ENCODE results near the gene F10. TPM values are rescaled to one million over a fixed set of nuclear protein-coding genes. Genes with fewer than 3 reads are reported as not detected.

F10 gene
- total and polyA plus RNA-seq, 2 of the 13 experiments (the other 11 are each of a cell fraction or from before 2014, with no cell fraction given): 58.4 to 237 TPM

DNA sequence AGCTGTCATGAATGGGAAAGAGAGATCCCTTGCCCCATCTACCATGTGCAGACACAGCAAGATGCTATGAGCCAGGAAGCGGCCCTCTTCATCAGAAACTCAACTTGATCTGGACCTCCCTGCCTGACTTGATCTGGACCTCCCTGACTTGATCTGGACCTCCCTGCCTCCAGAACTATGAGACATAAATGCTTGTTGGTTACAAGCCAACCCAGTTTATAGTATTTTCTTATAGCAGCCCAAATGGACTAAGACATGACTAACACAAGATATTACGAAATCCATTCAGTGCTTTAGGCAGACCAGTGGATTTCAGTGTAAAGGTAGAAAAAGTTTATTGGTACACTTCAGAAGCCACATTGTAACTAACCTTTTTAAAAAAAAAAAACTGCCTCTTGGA lies 70.3 kb downstream of the F10 start:
- no peak for FAIRE-seq
- no peak overlapping the region for H3K4me2 ChIP-seq (ENCODE audit: low read depth, low read length)
- H3K4me1 ChIP-seq (ENCODE audit: insufficient read depth, low read length): no peaks in the 10 kb centered on the region
- H3K9ac ChIP-seq (ENCODE audit: insufficient read depth, low read depth, low read length): no peak overlapping the region
- BruUV-seq (replicated peaks): no TSS peak
- in situ Hi-C loops (cut with HindIII; ENCODE audit: extremely low pct_ligation_motif_present, low pct_unique_long_range_greater_than_20kb) (no loop called here), intact Hi-C loops (cut with micrococcal nuclease; ENCODE audit: unreplicated experiment) (no loop called here)
- H2AFZ ChIP-seq (ENCODE audit: low read length): no peak overlapping the region
- H3K27me3 ChIP-seq (ENCODE audit: control insufficient read depth in 1 of 2, insufficient read depth in 2 of 2, low read length in 2 of 2): no peaks in the 10 kb centered on the region
- CTCF ChIA-PET (ENCODE audit: low intra/inter-chr PET ratio, low total read pairs): no interaction called here
- ATAC-seq: no peak
- H3K36me3 ChIP-seq (replicated peaks in 1 of 2; ENCODE audit: control insufficient read depth in 1 of 2, insufficient read depth in 2 of 2, low read length in 2 of 2): peaks cover 32 to 84% of the 10 kb centered on the region in 2 experiments
- H3K79me2 ChIP-seq (ENCODE audit: insufficient read depth, low read length): no peaks in the 10 kb centered on the region
- WGBS (ENCODE audit: low lambda C conversion rate): 96% methylated on average over 2 of the region's 2 CpGs
- H3K4me3 ChIP-seq (replicated peaks in 1 of 3; ENCODE audit: insufficient read depth in 1 of 3, low read depth in 2 of 3, low read length in 3 of 3): no peak overlapping the region
- H3K27ac ChIP-seq (ENCODE audit: extremely low read length, insufficient read depth, low read length): no peak overlapping the region
- DNase-seq (ENCODE audit: low spot score): no peak
- H3K9me3 ChIP-seq (ENCODE audit: low read length): no peaks in the 10 kb centered on the region
- no peaks in the 10 kb centered on the region for H4K20me1 ChIP-seq (ENCODE audit: insufficient read depth, low read length)
- POLR2A ChIA-PET: interaction anchor here (1.4 kb wide), 1 partner anchor 17 kb away, joined by 3 read pairs; the partner anchor contains the start of gene CUL4A
- TF ChIP-seq KDM2A (CRISPR knock-in tag; IDR thresholded peaks at IDR 0.05; ENCODE audit: borderline replicate concordance, low read depth) (no peak), CEBPB (IDR thresholded peaks at IDR 0.05; ENCODE audit: borderline replicate concordance, low read depth, low read length) (peak; percentile 76), AHR (CRISPR knock-in tag; IDR thresholded peaks at IDR 0.05) (no peak), ZFY (CRISPR knock-in tag; IDR thresholded peaks at IDR 0.05) (no peak)

DNA sequence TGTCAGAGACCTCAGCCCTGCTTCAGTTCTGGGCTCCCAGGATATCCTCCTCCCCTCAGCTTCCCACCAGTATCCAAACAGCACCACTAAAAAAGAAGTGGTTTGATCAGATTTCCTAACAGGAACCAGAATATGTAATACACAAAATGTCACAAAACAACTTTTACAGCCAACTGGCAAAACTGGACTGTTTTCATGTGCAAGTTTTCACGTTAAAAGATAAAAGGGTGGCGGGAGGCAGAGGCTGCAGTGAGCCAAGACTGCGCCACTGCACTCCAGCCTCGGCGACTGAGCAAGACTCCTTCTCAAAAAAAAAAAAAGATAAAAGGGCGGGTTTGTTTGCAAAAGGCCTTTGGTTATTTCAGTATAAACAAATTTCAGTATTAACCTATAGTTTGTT lies 72.8 kb downstream of the F10 start:
- no peak overlapping the region for H3K4me3 ChIP-seq (replicated peaks in 1 of 3; ENCODE audit: insufficient read depth in 1 of 3, low read depth in 2 of 3, low read length in 3 of 3)
- H3K9ac ChIP-seq (ENCODE audit: insufficient read depth, low read depth, low read length): no peak overlapping the region
- no peak for ATAC-seq
- BruUV-seq (replicated peaks): no TSS peak
- POLR2A ChIA-PET: no interaction called here
- H4K20me1 ChIP-seq (ENCODE audit: insufficient read depth, low read length): no peaks in the 10 kb centered on the region
- in situ Hi-C loops (cut with HindIII; ENCODE audit: extremely low pct_ligation_motif_present, low pct_unique_long_range_greater_than_20kb): no loop called here
- peaks cover 12% of the 10 kb centered on the region for H3K79me2 ChIP-seq (ENCODE audit: insufficient read depth, low read length)
- FAIRE-seq: no peak
- DNase-seq (ENCODE audit: low spot score): no peak
- H3K27ac ChIP-seq (ENCODE audit: extremely low read length, insufficient read depth, low read length): no peak overlapping the region
- CTCF ChIA-PET (ENCODE audit: low intra/inter-chr PET ratio, low total read pairs): no interaction called here
- H2AFZ ChIP-seq (ENCODE audit: low read length): no peak overlapping the region
- H3K27me3 ChIP-seq (ENCODE audit: control insufficient read depth in 1 of 2, insufficient read depth in 2 of 2, low read length in 2 of 2): no peaks in the 10 kb centered on the region
- no peak overlapping the region for H3K4me2 ChIP-seq (ENCODE audit: low read depth, low read length)
- intact Hi-C loops (cut with micrococcal nuclease; ENCODE audit: unreplicated experiment): no loop called here
- peaks cover 33 to 89% of the 10 kb centered on the region in 2 experiments for H3K36me3 ChIP-seq (replicated peaks in 1 of 2; ENCODE audit: control insufficient read depth in 1 of 2, insufficient read depth in 2 of 2, low read length in 2 of 2)
- 95% methylated on average over 6 of the region's 6 CpGs for WGBS (ENCODE audit: low lambda C conversion rate)
- no peaks in the 10 kb centered on the region for H3K9me3 ChIP-seq (ENCODE audit: low read length)
- no peaks in the 10 kb centered on the region for H3K4me1 ChIP-seq (ENCODE audit: insufficient read depth, low read length)
- no peak for TF ChIP-seq RXRA (CRISPR knock-in tag; IDR thresholded peaks at IDR 0.05)
- TF ChIP-seq, protein P1, sequence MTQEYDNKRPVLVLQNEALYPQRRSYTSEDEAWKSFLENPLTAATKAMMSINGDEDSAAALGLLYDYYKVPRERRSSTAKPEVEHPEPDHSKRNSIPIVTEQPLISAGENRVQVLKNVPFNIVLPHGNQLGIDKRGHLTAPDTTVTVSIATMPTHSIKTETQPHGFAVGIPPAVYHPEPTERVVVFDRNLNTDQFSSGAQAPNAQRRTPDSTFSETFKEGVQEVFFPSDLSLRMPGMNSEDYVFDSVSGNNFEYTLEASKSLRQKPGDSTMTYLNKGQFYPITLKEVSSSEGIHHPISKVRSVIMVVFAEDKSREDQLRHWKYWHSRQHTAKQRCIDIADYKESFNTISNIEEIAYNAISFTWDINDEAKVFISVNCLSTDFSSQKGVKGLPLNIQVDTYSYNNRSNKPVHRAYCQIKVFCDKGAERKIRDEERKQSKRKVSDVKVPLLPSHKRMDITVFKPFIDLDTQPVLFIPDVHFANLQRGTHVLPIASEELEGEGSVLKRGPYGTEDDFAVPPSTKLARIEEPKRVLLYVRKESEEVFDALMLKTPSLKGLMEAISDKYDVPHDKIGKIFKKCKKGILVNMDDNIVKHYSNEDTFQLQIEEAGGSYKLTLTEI (CRISPR knock-in tag; conservative IDR thresholded peaks at IDR 0.05): no peak
- TF ChIP-seq ZFAT (CRISPR knock-in tag; conservative IDR thresholded peaks at IDR 0.05): no peak
- no peak for TF ChIP-seq SMAD1 (CRISPR knock-in tag; IDR thresholded peaks at IDR 0.05; ENCODE audit: borderline replicate concordance, low read depth)
- no peak for TF ChIP-seq ZNF615 (CRISPR knock-in tag; IDR thresholded peaks at IDR 0.05; ENCODE audit: borderline replicate concordance)
- TF ChIP-seq, protein P2, sequence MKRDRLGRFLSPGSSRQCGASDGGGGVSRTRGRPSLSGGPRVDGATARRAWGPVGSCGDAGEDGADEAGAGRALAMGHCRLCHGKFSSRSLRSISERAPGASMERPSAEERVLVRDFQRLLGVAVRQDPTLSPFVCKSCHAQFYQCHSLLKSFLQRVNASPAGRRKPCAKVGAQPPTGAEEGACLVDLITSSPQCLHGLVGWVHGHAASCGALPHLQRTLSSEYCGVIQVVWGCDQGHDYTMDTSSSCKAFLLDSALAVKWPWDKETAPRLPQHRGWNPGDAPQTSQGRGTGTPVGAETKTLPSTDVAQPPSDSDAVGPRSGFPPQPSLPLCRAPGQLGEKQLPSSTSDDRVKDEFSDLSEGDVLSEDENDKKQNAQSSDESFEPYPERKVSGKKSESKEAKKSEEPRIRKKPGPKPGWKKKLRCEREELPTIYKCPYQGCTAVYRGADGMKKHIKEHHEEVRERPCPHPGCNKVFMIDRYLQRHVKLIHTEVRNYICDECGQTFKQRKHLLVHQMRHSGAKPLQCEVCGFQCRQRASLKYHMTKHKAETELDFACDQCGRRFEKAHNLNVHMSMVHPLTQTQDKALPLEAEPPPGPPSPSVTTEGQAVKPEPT (CRISPR knock-in tag; IDR thresholded peaks at IDR 0.05; ENCODE audit: low read depth): no peak
- TF ChIP-seq, protein P3, sequence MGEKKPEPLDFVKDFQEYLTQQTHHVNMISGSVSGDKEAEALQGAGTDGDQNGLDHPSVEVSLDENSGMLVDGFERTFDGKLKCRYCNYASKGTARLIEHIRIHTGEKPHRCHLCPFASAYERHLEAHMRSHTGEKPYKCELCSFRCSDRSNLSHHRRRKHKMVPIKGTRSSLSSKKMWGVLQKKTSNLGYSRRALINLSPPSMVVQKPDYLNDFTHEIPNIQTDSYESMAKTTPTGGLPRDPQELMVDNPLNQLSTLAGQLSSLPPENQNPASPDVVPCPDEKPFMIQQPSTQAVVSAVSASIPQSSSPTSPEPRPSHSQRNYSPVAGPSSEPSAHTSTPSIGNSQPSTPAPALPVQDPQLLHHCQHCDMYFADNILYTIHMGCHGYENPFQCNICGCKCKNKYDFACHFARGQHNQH (CRISPR knock-in tag; IDR thresholded peaks at IDR 0.05): no peak
